GM19397 (cell line): ENCODE results near the gene HID1.

Experiments used
- ATAC-seq: cut with Tn5 transposase; IDR thresholded peaks from one replicate; pipeline ENCODE4 v1.9.1; 2021; ENCODE audit warnings: mild to moderate bottlenecking, moderate library complexity; ENCODE audit not compliant: unreplicated experiment

The HID1 gene

DNA sequence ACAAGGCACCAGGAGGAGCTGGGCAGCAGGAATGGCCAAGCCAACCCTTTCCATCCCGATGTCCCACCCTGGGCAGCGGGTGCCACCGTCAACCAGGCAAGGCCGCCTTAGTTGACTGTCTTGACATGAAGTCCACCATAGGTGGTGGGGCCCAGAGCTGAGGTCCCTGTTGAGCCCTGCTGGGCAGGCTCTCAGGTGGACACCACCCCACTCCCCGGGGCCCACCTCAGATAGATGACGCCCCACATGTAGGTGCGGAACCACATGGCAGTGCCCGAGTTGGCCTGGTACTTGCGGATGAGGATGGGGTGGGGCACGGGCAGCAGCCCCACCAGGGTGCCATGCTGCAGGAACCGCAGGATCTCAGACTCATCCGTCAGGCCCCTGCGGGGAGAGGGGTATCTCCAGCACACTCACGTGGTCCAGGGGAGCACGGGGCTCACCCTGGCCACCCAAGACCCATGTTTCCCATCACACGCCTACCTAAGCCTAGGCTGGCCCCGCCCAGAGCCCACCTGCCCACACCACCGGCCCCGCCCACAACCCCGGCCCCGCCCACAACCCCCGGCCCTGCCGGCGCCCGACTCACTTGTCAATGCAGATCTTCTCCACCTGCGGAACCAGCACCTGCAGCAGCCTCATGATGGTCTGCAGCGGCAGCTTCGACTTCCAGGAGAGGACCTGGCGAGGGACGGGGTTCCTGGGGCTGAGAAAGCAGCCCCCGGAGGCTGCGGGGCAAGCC is 20.7 kb downstream of the HID1 start:
- no peak for ATAC-seq

DNA sequence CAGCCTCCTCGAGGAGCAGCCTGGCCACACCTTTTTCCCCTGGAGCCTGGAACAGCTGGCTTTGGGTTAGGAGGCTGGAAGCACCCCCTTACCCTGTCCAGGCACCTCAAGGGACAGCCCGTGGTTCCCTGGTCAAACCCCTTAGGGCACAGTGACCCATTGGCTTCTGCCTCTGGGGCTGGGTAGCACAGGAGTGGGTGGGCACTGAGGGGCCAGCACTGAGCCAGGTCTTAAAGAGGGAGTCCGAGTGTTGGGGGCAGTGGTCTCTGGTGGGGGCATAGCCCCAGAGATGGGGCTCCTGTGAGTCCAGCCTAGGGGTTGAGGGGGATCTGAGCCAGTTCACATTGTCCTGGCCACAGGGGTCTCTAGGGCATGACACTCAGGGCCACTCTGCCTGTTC is 21.5 kb downstream of the HID1 start:
- ATAC-seq, result no peak

DNA sequence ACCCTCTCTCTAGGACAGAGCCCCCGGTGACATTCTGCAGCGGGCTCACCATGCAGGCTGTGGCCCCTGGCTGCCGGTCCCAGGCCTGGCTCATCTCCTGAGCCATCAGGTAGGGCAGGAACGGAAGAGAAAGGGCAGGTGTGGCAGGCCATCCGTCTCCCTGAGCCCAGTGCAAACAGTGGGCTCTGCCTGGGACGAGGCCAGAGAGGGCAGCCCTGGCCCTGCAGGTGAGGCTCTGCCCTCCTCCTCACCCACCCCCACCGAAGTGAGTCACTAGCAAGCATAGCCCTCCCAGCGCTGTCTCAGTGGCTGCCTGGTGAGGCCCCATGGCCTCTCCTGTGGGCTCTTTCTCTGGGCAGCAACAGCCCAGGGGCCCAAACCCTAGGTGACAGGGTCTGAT is 22.4 kb downstream of the HID1 start:
- no peak for ATAC-seq

DNA sequence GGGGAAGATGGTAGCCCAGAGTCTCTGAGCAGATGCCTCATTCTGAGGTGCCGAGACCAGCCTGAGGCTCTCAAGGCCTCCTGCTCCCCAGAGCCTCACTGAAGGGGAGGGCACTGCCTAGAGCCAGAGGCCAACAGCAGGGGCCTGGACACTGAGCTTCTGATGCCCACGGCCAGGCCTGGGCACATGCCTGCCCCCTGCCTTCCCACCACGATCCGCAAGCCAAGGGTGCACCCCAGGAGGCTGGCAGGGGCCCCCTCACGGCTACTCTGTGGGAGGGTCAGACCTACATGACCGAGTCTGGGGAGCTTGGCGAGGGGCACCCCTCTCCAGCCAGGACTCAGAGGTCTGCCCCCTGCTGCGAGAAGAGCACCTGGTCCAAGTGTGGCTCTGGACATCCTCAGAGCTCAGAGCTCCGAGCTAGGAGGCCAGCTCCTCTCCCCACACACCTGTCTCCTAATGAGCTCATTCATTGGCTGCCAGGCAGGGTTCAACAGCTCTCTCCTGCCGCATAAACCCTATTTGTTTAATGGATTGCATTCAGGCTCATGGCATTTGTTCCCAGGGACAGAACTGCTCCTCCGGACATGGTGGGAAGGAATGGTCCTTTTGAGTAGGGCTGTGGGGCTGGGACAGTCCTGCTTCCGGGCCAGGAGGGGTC is 23.0 kb downstream of the HID1 start:
- ATAC-seq, result no peak

DNA sequence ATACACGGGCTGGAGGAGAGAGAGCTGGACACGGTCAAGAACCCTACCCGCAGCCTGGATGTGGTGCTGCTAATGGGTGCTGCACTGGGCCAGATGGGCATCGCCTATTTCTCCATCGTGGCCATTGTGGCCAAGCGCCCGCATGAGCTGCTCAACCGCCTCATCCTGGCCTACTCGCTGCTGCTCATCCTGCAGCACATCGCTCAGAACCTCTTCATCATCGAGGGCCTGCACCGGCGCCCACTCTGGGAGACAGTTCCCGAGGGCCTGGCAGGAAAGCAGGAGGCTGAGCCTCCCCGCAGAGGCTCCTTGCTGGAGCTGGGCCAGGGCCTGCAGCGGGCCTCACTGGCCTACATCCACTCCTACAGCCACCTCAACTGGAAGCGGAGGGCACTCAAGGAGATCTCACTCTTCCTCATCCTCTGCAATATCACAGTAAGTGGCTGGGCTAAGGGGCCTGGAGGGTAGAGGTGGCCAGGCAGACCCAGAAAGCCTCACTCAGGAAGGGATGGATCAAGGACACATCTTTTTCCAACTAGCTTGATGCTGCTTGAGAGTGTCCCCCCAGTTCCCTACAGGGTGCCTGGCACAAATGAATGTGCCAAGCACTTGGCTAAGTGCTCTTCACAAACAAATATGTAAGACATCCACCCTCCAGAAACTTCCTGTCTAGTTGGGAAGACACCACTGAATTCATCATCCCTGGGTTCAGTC is 25.4 kb downstream of the HID1 start:
- ATAC-seq, result no peak

DNA sequence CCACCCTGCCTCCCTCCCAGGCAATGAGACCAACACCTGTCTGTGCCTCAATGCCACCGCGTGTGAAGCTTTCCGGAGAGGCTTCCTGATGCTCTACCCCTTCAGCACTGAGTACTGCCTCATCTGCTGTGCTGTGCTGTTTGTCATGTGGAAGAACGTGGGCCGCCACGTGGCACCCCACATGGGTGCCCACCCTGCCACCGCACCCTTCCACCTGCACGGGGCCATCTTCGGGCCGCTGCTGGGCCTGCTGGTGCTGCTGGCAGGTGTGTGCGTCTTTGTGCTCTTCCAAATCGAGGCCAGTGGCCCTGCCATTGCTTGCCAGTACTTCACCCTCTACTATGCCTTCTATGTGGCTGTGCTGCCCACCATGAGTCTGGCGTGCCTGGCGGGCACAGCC is 25.9 kb downstream of the HID1 start:
- no peak for ATAC-seq

DNA sequence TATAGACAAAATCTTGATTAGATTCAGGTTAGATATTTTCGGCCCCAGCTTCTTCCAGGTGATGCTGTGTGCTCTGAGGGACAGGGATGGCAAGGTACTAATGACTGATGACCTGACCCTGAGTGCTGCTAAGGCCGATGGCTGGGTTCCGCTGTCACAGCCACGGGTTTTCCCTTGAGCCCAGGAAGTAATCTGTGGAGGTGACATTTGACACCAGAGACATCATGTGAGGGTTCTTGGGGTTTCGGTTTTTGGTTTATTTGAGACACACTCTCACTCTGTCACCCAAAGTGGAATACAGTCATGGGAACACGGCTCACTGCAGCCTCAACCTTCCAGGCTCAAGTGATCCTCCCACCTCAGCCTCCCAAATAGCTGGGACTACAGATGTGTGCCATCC is 27.0 kb downstream of the HID1 start:
- no peak for ATAC-seq

DNA sequence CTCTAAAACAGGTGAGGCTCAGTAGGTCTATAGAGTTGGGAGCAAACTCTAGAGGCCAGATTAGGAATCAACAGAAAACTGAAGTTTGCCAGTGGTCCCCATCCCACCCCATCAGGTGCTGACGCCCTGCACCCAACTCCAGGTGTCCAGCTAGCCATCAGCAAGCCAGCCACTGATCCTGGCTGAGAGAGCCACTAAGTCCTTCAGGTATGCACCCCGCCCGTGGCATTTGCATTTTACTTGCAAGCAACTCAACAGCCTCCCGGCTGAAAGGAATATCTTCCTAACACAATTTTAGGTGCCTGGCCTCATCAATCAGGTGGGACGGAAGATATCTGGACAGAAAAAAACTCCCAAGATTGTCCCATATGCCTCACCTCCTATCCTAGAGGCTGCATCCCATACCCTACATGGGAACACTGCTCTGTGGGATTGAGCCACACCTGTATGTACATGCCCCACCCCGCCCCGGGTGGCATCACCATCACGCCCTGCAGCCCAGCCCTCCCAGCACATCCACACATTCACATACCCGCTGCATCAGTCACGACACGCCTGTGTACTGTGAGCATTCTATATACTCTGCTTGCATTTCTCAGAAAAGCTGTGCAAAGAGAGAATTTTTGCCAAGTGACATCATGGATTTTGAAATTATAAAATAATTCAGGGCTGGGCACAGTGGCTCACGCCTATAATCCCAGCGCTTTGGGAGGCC is 28.6 kb downstream of the HID1 start:
- ATAC-seq, result no peak

DNA sequence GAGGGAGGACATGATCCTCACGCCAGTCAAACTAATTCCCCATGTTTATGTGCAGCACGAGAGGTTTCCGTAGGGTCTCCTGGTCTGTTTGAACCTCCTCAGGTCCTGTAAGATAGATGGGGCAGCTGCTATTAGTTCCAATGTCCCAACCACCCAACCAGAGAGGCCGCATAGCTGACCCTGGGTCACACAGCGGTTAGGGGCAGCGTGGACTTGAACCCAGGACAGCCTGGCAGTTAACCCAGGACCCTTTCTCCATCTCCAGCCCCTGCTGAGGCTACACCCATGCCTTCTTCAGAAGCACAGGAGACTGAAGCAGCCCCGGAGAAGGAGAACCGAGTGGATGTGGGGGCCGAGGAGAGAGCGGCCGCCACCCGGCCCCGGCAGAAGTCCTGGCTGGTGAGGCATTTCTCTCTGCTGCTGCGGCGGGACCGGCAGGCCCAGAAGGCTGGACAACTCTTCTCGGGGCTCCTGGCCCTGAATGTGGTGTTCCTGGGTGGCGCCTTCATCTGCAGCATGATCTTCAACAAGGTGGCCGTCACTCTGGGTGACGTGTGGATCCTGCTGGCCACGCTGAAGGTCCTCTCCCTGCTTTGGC is 31.3 kb downstream of the HID1 start:
- ATAC-seq, result no peak

DNA sequence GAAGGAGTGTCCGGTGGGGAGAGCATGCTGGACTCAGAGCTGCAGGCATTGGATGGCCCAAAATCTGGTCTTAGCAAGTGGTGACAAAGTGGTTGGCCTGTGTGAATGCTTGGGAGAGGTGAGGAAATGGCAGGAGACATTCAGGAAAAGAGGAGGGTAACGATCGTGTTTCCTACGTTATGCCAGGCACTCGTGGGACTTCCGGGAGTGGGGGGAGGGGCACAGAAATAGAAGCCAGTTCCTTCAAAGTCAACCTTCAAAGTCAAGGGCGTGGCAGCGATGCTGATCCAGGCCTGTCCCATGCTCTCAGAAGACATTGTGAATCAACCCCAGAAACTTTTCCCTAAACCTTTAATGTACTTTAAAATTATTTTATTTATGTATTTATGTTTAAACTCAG is 33.0 kb downstream of the HID1 start:
- ATAC-seq, result no peak

DNA sequence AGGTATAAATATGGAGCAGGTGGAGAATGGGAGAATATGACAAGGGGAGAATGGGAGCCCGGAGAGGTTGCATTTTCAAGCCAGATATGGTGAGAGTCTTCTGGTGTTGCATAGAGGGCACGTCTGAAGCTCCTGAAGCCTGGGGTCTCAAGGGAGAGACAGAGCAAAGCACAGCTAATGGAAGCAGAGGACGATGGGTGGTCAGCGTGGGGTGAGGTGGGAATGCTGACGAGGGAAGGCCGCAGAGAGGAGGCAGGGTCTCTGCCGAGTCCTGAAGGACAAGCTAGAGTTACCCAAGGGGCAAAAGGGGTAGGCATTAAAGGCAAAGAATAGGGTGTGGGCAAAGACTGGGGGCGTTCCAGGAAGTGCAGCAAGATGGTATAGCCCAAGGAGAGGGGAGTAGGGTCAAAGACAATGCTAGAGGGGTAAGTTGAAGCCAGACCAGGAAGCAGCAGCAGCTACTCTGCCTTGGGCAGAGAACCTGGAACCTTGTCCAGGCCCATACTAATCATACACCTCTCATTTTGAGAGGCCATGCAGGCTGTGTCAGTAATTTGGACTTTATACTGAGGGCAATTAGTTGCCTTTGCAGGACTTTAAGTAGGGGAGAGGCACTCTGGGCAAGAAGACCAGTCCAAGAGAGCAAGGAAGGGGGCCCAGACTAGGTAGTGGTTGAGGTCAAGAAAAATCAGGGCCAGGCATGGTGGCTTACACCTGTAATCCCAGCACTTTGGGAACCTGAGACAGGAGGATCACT is 34.2 kb downstream of the HID1 start:
- ATAC-seq, result no peak

DNA sequence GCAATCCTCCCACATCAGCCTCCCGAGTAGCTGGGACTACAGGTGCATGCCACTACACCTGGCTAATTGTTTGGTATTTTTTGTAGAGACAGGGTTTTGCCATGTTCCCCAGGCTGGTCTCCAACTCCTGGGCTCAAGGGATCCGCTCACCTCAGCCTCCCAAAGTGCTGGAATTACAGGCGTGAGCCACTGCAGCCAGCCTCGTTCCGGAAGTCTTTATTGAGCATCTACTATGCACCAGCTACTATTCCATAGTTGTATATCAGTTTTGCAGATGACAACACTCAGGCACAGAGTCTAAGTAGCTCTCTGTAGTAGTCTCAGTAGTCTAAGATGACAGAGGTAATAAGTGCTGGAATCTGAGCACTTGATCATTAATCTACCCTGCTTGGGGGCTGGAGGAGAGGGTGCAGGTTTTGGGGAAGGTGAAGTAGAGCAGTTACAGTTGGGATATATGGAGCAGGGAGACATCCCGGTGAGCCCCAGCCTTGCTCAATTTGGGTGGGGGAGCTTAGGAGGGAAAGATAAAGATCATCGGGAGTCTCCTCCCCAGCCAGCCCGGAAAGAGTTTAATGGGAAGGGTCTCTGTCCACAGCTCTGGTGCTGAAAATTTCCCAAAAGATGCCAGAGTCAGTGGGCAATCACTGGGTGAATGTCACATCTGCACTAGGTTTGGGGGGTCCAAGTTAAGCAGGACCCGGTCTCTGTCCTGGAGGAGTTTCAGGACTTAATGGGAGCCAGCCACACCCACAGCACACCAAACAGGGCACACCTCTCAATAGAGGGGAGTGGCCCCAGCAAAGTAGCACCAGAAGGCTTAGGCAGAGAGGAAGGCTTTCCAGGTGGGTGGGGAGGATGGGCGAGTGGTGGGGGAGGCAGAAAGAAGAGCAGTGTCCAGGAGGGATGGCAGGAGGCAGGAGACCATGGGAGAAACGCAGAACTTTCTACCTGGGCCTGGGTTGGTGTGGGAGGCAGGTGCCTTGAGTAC is 35.2 kb downstream of the HID1 start:
- no peak for ATAC-seq

DNA sequence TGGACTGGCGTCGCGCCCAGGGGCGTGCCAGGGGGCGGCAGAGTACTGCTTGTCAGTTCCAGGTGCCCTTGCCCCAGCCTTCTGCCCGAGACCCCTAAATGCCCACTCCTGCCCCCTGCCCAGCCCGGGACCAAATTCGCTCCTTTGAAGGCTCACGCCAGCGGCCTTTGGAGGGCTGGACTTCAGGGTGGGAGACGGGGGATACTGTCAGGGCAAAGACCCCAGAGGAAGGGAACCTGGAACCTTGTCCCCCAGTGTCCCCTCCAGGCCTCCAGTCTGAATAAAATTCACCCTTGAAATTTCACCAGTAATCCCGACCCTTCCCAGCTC is 36.1 kb downstream of the HID1 start:
- ATAC-seq, result no peak

DNA sequence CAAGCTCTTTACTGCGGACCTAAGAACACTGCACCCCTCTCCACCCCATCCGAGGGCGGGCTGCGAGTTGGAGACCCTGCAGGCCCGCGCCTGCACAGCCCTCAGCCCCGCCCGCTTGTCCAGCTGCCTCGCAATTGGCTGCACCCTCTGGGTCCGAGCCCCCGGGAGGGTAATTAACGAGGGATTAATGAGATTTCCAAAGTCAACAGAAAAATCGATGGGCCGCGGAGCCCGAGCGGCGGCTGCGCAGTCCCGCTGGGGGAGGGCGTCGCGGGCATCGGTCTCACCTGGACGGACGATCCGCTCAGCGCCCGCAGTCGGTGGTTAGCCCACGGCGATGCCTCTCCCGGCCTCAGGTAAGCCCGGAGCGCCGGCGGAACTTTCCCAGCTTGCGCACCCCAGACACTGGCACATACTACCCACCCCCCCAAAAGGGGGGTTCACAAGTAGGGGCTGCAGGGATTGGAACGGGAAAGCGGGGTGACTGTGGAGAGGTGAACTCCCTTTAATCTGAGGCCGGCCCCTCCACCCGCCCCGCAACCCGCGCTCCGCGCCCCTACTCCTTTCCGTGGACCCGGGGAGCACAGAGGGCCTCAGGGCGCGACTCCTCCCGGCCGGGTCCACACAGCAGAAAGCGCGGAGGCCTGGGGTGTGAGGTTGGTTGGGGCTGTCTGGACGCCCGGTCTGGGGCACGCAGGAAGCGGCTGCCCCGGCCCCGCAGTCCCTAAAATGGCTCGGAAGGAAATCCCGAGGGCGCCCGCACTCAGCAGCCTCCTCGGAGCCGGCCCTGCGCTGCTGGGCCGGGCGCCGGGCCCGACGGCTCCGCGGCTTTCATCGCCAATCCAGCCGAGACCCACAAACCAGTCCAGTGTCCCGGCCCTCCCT is 36.7 kb downstream of the HID1 start, which contains the start of gene OTOP3:
OTOP3 (plus strand) TSS at position 314 of the 885 bp plus-strand sequence; CDS start at position 338, 24 bp downstream.
- ATAC-seq, result no peak

DNA sequence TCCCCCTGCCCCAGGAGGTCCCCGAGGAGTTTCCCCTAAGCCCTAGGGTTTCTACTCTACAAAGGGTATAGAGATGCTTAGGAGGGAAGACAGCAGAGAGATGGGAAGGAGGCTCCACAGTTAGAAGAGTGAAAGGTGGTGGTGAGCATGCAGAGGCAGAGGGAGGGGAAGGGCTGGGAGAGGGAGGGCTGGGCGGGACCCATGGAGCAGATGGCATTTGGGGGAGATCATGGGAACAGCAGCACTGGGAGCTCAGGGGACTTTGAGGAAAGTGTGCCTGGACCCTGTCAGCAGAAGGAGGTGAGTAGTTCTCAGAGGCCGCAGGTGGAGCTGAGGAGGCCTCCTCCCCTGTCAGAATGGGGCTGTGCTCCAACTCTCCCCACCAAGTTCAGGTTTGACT is 37.5 kb downstream of the HID1 start:
- no peak for ATAC-seq

DNA sequence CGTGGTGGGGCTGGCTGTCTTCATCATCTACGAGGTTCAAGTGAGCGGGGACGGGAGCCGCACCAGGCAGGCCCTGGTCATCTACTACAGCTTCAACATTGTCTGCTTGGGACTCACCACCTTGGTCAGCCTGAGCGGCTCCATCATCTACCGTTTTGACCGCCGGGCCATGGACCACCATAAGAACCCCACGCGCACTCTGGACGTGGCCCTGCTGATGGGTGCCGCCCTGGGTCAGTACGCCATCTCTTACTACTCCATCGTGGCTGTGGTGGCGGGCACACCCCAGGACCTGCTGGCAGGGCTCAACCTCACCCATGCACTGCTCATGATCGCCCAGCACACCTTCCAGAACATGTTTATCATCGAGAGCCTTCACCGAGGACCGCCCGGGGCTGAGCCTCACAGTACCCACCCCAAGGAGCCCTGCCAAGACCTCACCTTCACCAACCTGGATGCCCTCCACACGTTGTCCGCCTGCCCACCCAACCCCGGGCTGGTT is 42.0 kb downstream of the HID1 start:
- ATAC-seq, result no peak

DNA sequence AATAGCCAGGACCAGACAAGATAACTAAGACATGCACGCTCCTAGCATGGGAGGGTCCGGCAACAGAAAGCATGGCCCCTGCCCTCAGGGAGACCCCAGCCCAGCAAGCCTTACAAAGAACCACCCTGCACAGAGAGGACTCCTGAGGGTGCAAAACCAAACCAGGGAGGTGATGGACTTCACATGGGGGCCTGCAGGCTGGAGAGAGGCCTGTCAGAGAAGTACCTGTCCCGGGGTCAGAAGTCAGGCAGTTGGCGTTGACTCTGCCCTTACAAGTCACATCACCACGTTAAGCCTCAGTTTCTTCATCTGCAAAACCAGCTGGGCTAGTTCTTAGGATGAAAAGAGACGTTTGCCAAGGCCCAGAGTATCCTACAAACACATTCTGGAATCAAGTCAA is 43.8 kb downstream of the HID1 start:
- ATAC-seq, result no peak

DNA sequence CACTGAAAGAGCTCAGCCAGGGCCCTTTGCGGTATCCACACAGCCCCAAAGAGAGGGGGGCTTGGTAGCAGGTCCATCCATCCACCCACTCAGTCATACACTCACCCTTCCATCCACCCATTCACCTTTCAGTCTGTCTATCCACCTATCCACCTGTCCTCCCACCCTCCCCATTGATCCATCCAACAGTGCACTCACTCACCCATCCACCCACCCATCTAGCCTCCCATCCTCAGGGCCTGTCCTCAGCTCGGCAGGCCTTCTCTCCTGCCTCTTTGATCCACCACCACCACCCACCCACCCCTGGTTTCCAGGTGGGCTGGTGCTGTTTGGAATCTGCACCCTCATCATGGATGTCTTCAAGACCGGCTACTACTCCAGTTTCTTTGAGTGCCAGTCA is 47.3 kb downstream of the HID1 start:
- no peak for ATAC-seq
